HG03520 (cell line): ENCODE results near the gene SPSB4.
"Not testable (repeated sequence)": the region's sequence is repeated elsewhere in the genome, so short reads cannot be mapped to it uniquely, and the experiment has no call there.

Source experiments
- ATAC-seq: cut with Tn5 transposase; IDR thresholded peaks from one replicate; pipeline ENCODE4 v1.9.1; 2021; ENCODE audit warnings: mild to moderate bottlenecking, moderate library complexity; ENCODE audit not compliant: unreplicated experiment

The SPSB4 gene

GRCh38 chr3:141114179-141114745 lies 63.1 kb downstream of the SPSB4 start:
- ATAC-seq: no peak

GRCh38 chr3:141114816-141115460 lies 63.8 kb downstream of the SPSB4 start:
- ATAC-seq: no peak

- ATAC-seq: no peak
Observed at GRCh38 chr3:141115789-141116541, 64.8 kb downstream of the SPSB4 start.

- no peak for ATAC-seq
Observed at GRCh38 chr3:141116721-141117120, 65.6 kb downstream of the SPSB4 start.

- ATAC-seq: not testable (repeated sequence)
Observed at GRCh38 chr3:141117982-141118381, 66.8 kb downstream of the SPSB4 start.

- ATAC-seq: no peak
Observed at GRCh38 chr3:141122455-141123030, 71.4 kb downstream of the SPSB4 start.

- no peak for ATAC-seq
Observed at GRCh38 chr3:141123677-141124410, 72.7 kb downstream of the SPSB4 start.

- no peak for ATAC-seq
Observed at GRCh38 chr3:141124715-141125114, 73.6 kb downstream of the SPSB4 start.

GRCh38 chr3:141125351-141125750 lies 74.2 kb downstream of the SPSB4 start:
- ATAC-seq: no peak

GRCh38 chr3:141126661-141127343 lies 75.7 kb downstream of the SPSB4 start:
- ATAC-seq: no peak

- no peak for ATAC-seq
Observed at GRCh38 chr3:141127344-141128125, 76.4 kb downstream of the SPSB4 start.

GRCh38 chr3:141128126-141128777 lies 77.1 kb downstream of the SPSB4 start:
- ATAC-seq: no peak

- ATAC-seq: no peak
Observed at GRCh38 chr3:141129049-141129448, 77.9 kb downstream of the SPSB4 start.

GRCh38 chr3:141129541-141130011 lies 78.4 kb downstream of the SPSB4 start:
- no peak for ATAC-seq

- ATAC-seq: no peak
Observed at GRCh38 chr3:141143517-141143916, 92.4 kb downstream of the SPSB4 start.

GRCh38 chr3:141146979-141147470 lies 95.9 kb downstream of the SPSB4 start:
- ATAC-seq: no peak

- no peak for ATAC-seq
Observed at GRCh38 chr3:141147657-141148056, 96.5 kb downstream of the SPSB4 start.

GRCh38 chr3:141148169-141148568 lies 97.0 kb downstream of the SPSB4 start:
- no peak for ATAC-seq

- ATAC-seq: no peak
Observed at GRCh38 chr3:141148770-141149169, 97.6 kb downstream of the SPSB4 start.
